ENCODE results near the gene PLXNC1.
A peak's percentile ranks its signal among the peaks of the same experiment; 100 is the strongest.

Gene PLXNC1

DNA sequence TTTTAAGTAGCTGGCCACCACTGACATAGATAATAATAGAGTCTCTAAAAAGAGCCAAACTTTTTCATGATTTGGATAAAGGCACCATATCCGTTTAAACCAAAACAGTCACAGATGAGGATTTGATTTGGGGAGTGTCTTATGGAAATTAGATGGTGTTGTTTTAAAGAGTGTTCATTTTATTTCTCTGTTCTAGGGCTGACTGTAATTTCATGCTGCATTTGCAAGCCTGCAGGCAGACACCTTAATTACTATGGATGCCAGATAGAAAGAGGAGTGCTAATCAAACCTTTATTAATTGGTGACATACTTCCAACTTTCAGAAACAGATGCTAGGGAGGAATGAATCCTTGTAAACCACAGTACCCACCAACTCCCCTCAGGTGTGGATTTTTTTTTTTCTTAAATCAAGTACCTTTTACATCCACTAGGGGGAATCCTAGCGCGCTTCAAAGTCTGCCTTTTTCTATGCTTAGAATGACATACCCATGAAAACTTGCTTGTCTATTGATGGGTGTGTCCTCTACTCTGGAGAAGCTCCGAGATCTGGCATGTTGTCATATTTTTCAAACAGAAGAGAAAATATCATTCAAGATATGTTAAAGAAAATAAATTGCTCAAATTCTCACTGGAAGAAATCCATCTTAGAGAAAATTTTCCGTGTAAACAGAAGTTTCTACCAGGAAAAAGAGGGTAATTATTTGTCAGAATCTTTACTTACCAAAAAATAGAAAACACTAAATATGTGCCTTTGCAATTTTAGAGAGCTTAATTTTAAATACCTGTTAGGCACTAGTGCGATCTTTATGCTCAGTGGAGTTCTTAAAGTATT, 14.2 kb upstream of the PLXNC1 start:
- DNase-seq, result peak; percentile 70
- H2AFZ ChIP-seq (ENCODE audit: low read length), result no peak overlapping the region
- TF ChIP-seq, protein P1, sequence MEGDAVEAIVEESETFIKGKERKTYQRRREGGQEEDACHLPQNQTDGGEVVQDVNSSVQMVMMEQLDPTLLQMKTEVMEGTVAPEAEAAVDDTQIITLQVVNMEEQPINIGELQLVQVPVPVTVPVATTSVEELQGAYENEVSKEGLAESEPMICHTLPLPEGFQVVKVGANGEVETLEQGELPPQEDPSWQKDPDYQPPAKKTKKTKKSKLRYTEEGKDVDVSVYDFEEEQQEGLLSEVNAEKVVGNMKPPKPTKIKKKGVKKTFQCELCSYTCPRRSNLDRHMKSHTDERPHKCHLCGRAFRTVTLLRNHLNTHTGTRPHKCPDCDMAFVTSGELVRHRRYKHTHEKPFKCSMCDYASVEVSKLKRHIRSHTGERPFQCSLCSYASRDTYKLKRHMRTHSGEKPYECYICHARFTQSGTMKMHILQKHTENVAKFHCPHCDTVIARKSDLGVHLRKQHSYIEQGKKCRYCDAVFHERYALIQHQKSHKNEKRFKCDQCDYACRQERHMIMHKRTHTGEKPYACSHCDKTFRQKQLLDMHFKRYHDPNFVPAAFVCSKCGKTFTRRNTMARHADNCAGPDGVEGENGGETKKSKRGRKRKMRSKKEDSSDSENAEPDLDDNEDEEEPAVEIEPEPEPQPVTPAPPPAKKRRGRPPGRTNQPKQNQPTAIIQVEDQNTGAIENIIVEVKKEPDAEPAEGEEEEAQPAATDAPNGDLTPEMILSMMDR (IDR thresholded peaks at IDR 0.05; ENCODE audit: low read length), result peak; percentile 73
- TF ChIP-seq EZH2 (optimal IDR thresholded peaks at IDR 0.05; ENCODE audit: low read depth, low read length), result no peak

DNA sequence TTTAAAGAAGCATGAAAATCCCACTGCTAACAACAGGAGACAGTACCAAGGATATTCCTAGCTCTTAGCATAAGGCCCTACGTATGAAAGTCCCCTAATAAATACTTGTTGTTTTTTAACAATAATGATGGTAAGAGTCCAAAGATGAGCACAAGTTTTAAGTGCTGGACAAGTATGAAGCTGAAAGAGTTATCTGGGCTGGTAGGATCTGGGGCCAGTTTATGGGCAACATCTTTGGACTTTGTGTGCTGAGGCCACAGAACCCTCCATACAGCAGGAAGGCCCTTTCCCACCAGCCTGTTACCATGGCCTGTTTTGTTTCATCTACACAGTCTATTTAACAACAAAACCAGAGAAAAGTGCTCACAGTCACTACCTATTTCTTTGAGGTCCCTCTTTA, 12.5 kb upstream of the PLXNC1 start:
- Histone ChIP-seq H3K79me2 (ENCODE audit: low read length) (no peaks in the 10 kb centered on the region), H3K4me2 (ENCODE audit: low read depth, low read length) (no peak overlapping the region)
- TF ChIP-seq EZH2 (optimal IDR thresholded peaks at IDR 0.05; ENCODE audit: low read depth, low read length) (no peak), EZH2phosphoT487 (IDR thresholded peaks at IDR 0.05; ENCODE audit: low read length) (no peak)
- TF ChIP-seq, protein P1 (IDR thresholded peaks at IDR 0.05; ENCODE audit: low read length), result no peak

More for the DNA sequence above, 14.2 kb upstream of the PLXNC1 start:
- Histone ChIP-seq H3K9ac (ENCODE audit: low read length) (no peak overlapping the region), H3K27me3 (replicated peaks; ENCODE audit: insufficient read depth, low read length) (no peaks in the 10 kb centered on the region), H3K36me3 (replicated peaks; ENCODE audit: insufficient read depth, low read length) (no peaks in the 10 kb centered on the region), H4K20me1 (ENCODE audit: insufficient read depth, low read length) (no peaks in the 10 kb centered on the region), H3K9me2 (replicated peaks; ENCODE audit: insufficient read depth, low read length) (no peaks in the 10 kb centered on the region), H3K9me3 (replicated peaks; ENCODE audit: insufficient read depth, low read length) (no peaks in the 10 kb centered on the region), H3K4me1 (ENCODE audit: low read length) (no peaks in the 10 kb centered on the region), H3K4me3 (ENCODE audit: low read length) (no peak overlapping the region), H3F3A (ENCODE audit: insufficient read depth, low read length) (no peaks in the 10 kb centered on the region), H3K79me2 (ENCODE audit: low read length) (no peaks in the 10 kb centered on the region), H3K4me2 (ENCODE audit: low read depth, low read length) (peak overlapping the region; percentile 42; the same call in 1 of the 2 replicates), H3K27ac (ENCODE audit: low read length) (no peak overlapping the region)

DNA sequence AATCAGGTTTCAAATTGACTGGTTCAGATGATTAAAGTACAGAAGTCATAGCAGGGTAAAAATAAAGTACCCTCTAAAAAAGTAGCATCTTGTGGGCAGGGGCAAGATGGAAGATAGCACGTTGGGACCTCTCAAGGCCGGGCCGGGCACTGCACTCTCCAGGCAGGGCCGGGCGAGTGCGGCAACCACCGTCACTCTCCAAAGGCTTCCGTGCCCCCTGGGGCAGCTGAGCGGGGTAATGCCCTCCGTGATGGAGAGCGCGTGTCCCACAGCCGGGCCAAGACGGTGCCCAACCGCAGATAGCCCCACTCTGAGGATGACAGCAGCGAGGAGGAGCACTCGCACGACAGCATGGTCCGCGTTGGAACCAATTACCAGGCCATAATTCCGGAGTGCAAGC, 8.6 kb upstream of the PLXNC1 start:
- no peaks in the 10 kb centered on the region for H3K9me2 ChIP-seq (replicated peaks; ENCODE audit: insufficient read depth, low read length)
- no peak overlapping the region for H2AFZ ChIP-seq (ENCODE audit: low read length)
- H3K27me3 ChIP-seq (replicated peaks; ENCODE audit: insufficient read depth, low read length), result no peaks in the 10 kb centered on the region
- no peak overlapping the region for H3K4me2 ChIP-seq (ENCODE audit: low read depth, low read length)
- no peaks in the 10 kb centered on the region for H3K9me3 ChIP-seq (replicated peaks; ENCODE audit: insufficient read depth, low read length)
- DNase-seq, result no peak
- TF ChIP-seq EZH2 (optimal IDR thresholded peaks at IDR 0.05; ENCODE audit: low read depth, low read length), result no peak
- TF ChIP-seq, protein P1 (IDR thresholded peaks at IDR 0.05; ENCODE audit: low read length), result no peak
- no peak for TF ChIP-seq EZH2phosphoT487 (IDR thresholded peaks at IDR 0.05; ENCODE audit: low read length)
- no peak overlapping the region for H3K9ac ChIP-seq (ENCODE audit: low read length)
- no peak overlapping the region for H3K27ac ChIP-seq (ENCODE audit: low read length)
- H3K4me3 ChIP-seq (ENCODE audit: low read length), result no peak overlapping the region
- H3K79me2 ChIP-seq (ENCODE audit: low read length), result no peaks in the 10 kb centered on the region
- no peaks in the 10 kb centered on the region for H3F3A ChIP-seq (ENCODE audit: insufficient read depth, low read length)
- no peaks in the 10 kb centered on the region for H3K36me3 ChIP-seq (replicated peaks; ENCODE audit: insufficient read depth, low read length)
- no peaks in the 10 kb centered on the region for H4K20me1 ChIP-seq (ENCODE audit: insufficient read depth, low read length)
- no peaks in the 10 kb centered on the region for H3K4me1 ChIP-seq (ENCODE audit: low read length)

More for the DNA sequence above, 12.5 kb upstream of the PLXNC1 start:
- H3K27me3 ChIP-seq (replicated peaks; ENCODE audit: insufficient read depth, low read length), result no peaks in the 10 kb centered on the region
- H3K9ac ChIP-seq (ENCODE audit: low read length), result no peak overlapping the region
- H3K9me2 ChIP-seq (replicated peaks; ENCODE audit: insufficient read depth, low read length), result no peaks in the 10 kb centered on the region
- no peaks in the 10 kb centered on the region for H3K36me3 ChIP-seq (replicated peaks; ENCODE audit: insufficient read depth, low read length)
- no peak overlapping the region for H2AFZ ChIP-seq (ENCODE audit: low read length)
- no peaks in the 10 kb centered on the region for H3F3A ChIP-seq (ENCODE audit: insufficient read depth, low read length)
- no peaks in the 10 kb centered on the region for H4K20me1 ChIP-seq (ENCODE audit: insufficient read depth, low read length)
- no peak overlapping the region for H3K27ac ChIP-seq (ENCODE audit: low read length)
- DNase-seq, result no peak
- no peak overlapping the region for H3K4me3 ChIP-seq (ENCODE audit: low read length)
- H3K4me1 ChIP-seq (ENCODE audit: low read length), result no peaks in the 10 kb centered on the region
- H3K9me3 ChIP-seq (replicated peaks; ENCODE audit: insufficient read depth, low read length), result no peaks in the 10 kb centered on the region

Data from MM.1S (cell line).